HFF-Myc (cell line): ENCODE data around the gene TMEM163.

Experiments used
- DNase-seq: peaks from one replicate; pipeline ENCODE4 v3.0.0-alpha.2; 2011; ENCODE audit warnings: low read depth; ENCODE audit errors: extremely low read depth
- H3K4me3 ChIP-seq: replicated peaks from 2 replicates; pipeline ENCODE4 v1.5.1; 2011; ENCODE audit warnings: low read depth, mild to moderate bottlenecking, control low read depth, low read length
- CTCF ChIP-seq: IDR thresholded peaks from 2 replicates; pipeline ENCODE4 v1.5.1; 2012; ENCODE audit warnings: mild to moderate bottlenecking, low read depth, low read length, control low read depth; ENCODE audit errors: missing control alignments

TMEM163 gene

GRCh38 chr2:134416018-134416417 lies 302.8 kb downstream of the TMEM163 start:
- no peak overlapping the region for H3K4me3 ChIP-seq
- TF ChIP-seq CTCF, result no peak
- no peak for DNase-seq

- no peak overlapping the region for H3K4me3 ChIP-seq
- DNase-seq, result no peak
- no peak for TF ChIP-seq CTCF
Measured at GRCh38 chr2:134413912-134414311, 304.9 kb downstream of the TMEM163 start.

- H3K4me3 ChIP-seq, result no peak overlapping the region
- no peak for TF ChIP-seq CTCF
Measured at GRCh38 chr2:134413430-134413829, 305.4 kb downstream of the TMEM163 start.

GRCh38 chr2:134412639-134412999 lies 306.2 kb downstream of the TMEM163 start:
- no peak for TF ChIP-seq CTCF
- no peak overlapping the region for H3K4me3 ChIP-seq
- no peak for DNase-seq

More at GRCh38 chr2:134413430-134413829, 305.4 kb downstream of the TMEM163 start:
- DNase-seq, result no peak

GRCh38 chr2:134411828-134412638 lies 306.8 kb downstream of the TMEM163 start:
- peak; percentile 66 for DNase-seq
- TF ChIP-seq CTCF, result peak; percentile 72
- H3K4me3 ChIP-seq, result no peak overlapping the region

- H3K4me3 ChIP-seq, result no peak overlapping the region
- no peak for DNase-seq
- TF ChIP-seq CTCF, result no peak
Measured at GRCh38 chr2:134411279-134411827, 307.4 kb downstream of the TMEM163 start.
